ENCODE data around the gene GRID1.

DNA sequence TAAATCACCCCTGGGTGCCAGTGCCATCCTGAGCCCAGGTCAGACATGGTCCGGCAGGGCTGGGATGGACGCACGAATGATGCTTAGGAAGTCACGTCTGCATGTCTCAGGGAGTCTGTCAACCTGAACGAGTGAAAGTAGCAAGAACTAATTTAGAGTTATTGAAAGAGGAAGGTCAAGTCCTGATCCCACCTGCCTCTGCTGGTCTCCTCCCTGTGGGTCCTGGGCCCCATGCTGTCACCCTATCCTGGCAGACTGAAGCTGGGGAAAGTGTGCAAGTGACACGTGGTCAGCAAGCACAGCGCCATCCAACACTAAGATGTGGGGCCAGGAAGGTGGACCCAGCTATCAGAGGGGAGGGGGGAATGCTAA lies 26.1 kb upstream of the GRID1 start:
- TF ChIP-seq, protein P1, sequence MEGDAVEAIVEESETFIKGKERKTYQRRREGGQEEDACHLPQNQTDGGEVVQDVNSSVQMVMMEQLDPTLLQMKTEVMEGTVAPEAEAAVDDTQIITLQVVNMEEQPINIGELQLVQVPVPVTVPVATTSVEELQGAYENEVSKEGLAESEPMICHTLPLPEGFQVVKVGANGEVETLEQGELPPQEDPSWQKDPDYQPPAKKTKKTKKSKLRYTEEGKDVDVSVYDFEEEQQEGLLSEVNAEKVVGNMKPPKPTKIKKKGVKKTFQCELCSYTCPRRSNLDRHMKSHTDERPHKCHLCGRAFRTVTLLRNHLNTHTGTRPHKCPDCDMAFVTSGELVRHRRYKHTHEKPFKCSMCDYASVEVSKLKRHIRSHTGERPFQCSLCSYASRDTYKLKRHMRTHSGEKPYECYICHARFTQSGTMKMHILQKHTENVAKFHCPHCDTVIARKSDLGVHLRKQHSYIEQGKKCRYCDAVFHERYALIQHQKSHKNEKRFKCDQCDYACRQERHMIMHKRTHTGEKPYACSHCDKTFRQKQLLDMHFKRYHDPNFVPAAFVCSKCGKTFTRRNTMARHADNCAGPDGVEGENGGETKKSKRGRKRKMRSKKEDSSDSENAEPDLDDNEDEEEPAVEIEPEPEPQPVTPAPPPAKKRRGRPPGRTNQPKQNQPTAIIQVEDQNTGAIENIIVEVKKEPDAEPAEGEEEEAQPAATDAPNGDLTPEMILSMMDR (optimal IDR thresholded peaks at IDR 0.05 in 1 of 3, IDR thresholded peaks at IDR 0.05 in 1 of 3, conservative IDR thresholded peaks at IDR 0.05 in 1 of 3; ENCODE audit: extremely low read depth in 1 of 3, insufficient read depth in 2 of 3, low read length in 3 of 3): no peak
- TF ChIP-seq EZH2 (IDR thresholded peaks at IDR 0.05; ENCODE audit: low read length): no peak
